ENCODE results near the gene RARG.

The RARG gene

GRCh38 chr12:53161119-53161911 is 70.7 kb downstream of the RARG start:
- no peak for DNase-seq

GRCh38 chr12:53160673-53161072 is 71.3 kb downstream of the RARG start:
- DNase-seq, result no peak

Data from central memory CD4-positive, alpha-beta T cell (primary cell).